ENCODE measurements around the gene SYNGR3.

- no peak for TF ChIP-seq POLR2AphosphoS5 (IDR thresholded peaks at IDR 0.05; ENCODE audit: low read depth, low read length)
- TF ChIP-seq TAF1 (IDR thresholded peaks at IDR 0.05; ENCODE audit: borderline replicate concordance, insufficient read depth, low read length) = no peak
- no peak for TF ChIP-seq SIN3A (IDR thresholded peaks at IDR 0.05; ENCODE audit: borderline replicate concordance, insufficient read depth, low read length)
Measured at GRCh38 chr16:1987198-1987597, 2.6 kb upstream of the SYNGR3 start.

Measured in PFSK-1 (cell line).